ENCODE measurements around the gene ZNF263. TPM values are rescaled to one million over a fixed set of nuclear protein-coding genes. Genes with fewer than 3 reads are reported as not detected.

The ZNF263 gene
- total RNA-seq, 2 experiments from 2014 or later: 34.7 to 36.7 TPM

- Mint-ChIP-seq H3K27me3 (peaks cover 26% of the 10 kb centered on the region), H3K36me3 (peaks cover 4% of the 10 kb centered on the region), H3K9me3 (no peaks in the 10 kb centered on the region), H3K4me3 (no peak overlapping the region), H3K27ac (no peak overlapping the region), H3K4me1 (peaks cover 3% of the 10 kb centered on the region)
- no peak for DNase-seq
- no peak for ATAC-seq (ENCODE audit: low read depth)
- POLR2A ChIA-PET: interaction anchor here (1.1 to 2.2 kb wide), 2 partner anchors 9 to 13 kb away, joined by 3 to 9 read pairs; no protein-coding TSS in a partner anchor
These were observed 6.6 kb upstream of the ZNF263 start for GRCh38 chr16:3276679-3277078.

- H3K27ac Mint-ChIP-seq: no peak overlapping the region
- H3K4me3 Mint-ChIP-seq: peak overlapping the region; percentile 88
- H3K4me1 Mint-ChIP-seq: peaks cover 23% of the 10 kb centered on the region
- H3K9me3 Mint-ChIP-seq: peaks cover 3% of the 10 kb centered on the region
- H3K36me3 Mint-ChIP-seq: peaks cover 25% of the 10 kb centered on the region
- DNase-seq (no peak), ATAC-seq (ENCODE audit: low read depth) (no peak)
- POLR2A ChIA-PET: interaction anchor here (2.1 kb wide), 1 partner anchor 122 kb away, joined by 6 read pairs; no protein-coding TSS in a partner anchor
- H3K27me3 Mint-ChIP-seq: peaks cover 18% of the 10 kb centered on the region
These were observed 2.0 kb upstream of the ZNF263 start for GRCh38 chr16:3281222-3281820.

GRCh38 chr16:3282103-3282729, 1.1 kb upstream of the ZNF263 start:
- POLR2A ChIA-PET: interaction anchor here (0.7 to 3.4 kb wide), 24 partner anchors 9 to 244 kb away, joined by 3 to 42 read pairs (median 5); partner anchors contain the start of genes CLUAP1, NAA60, TIGD7 and ZNF174
- DNase-seq: no peak
- peaks cover 23% of the 10 kb centered on the region for H3K4me1 Mint-ChIP-seq
- H3K9me3 Mint-ChIP-seq: peaks cover 6% of the 10 kb centered on the region
- peaks cover 10% of the 10 kb centered on the region for H3K27me3 Mint-ChIP-seq
- ATAC-seq (ENCODE audit: low read depth): peak; percentile 34
- H3K27ac Mint-ChIP-seq: peak overlapping the region; percentile 89
- H3K4me3 Mint-ChIP-seq: peak overlapping the region; percentile 88
- peaks cover 33% of the 10 kb centered on the region for H3K36me3 Mint-ChIP-seq

- Mint-ChIP-seq H3K27ac (peak overlapping the region; percentile 89), H3K4me3 (peak overlapping the region; percentile 95), H3K36me3 (peaks cover 48% of the 10 kb centered on the region), H3K27me3 (no peaks in the 10 kb centered on the region), H3K9me3 (peaks cover 10% of the 10 kb centered on the region), H3K4me1 (peaks cover 23% of the 10 kb centered on the region)
- no peak for ATAC-seq (ENCODE audit: low read depth)
- POLR2A ChIA-PET: interaction anchor here (0.7 to 3.4 kb wide), 18 partner anchors 9 to 242 kb away, joined by 3 to 42 read pairs (median 5); partner anchors contain the start of genes CLUAP1, NAA60, OR1F1 and TIGD7
- no peak for DNase-seq
These were observed 504 bp downstream of the ZNF263 start for GRCh38 chr16:3283543-3284447.

- H3K9me3 Mint-ChIP-seq: peaks cover 16% of the 10 kb centered on the region
These were observed 1.8 kb downstream of the ZNF263 start for GRCh38 chr16:3285131-3285530.

GRCh38 chr16:3289998-3290673, 6.8 kb downstream of the ZNF263 start:
- Mint-ChIP-seq H3K4me1 (peaks cover 4% of the 10 kb centered on the region), H3K27ac (no peak overlapping the region), H3K9me3 (peaks cover 47% of the 10 kb centered on the region), H3K27me3 (no peaks in the 10 kb centered on the region), H3K36me3 (peaks cover 90% of the 10 kb centered on the region), H3K4me3 (no peak overlapping the region)
- peak; percentile 5 for DNase-seq
- ATAC-seq (ENCODE audit: low read depth): no peak
- POLR2A ChIA-PET: interaction anchor here (1.5 kb wide), 1 partner anchor 27 kb away, joined by 3 read pairs; no protein-coding TSS in a partner anchor

More at GRCh38 chr16:3285131-3285530, 1.8 kb downstream of the ZNF263 start:
- peaks cover 62% of the 10 kb centered on the region for H3K36me3 Mint-ChIP-seq
- H3K4me3 Mint-ChIP-seq: peak overlapping the region; percentile 95
- no peak for ATAC-seq (ENCODE audit: low read depth)
- peaks cover 23% of the 10 kb centered on the region for H3K4me1 Mint-ChIP-seq
- POLR2A ChIA-PET: interaction anchor here (3.4 kb wide), 1 partner anchor 116 kb away, joined by 42 read pairs; the partner anchor contains the start of genes ZNF174 and ZSCAN32
- peak overlapping the region; percentile 9 for H3K27ac Mint-ChIP-seq
- DNase-seq: peak; percentile 24
- no peaks in the 10 kb centered on the region for H3K27me3 Mint-ChIP-seq

- H3K27me3 Mint-ChIP-seq: no peaks in the 10 kb centered on the region
- H3K36me3 Mint-ChIP-seq: peaks cover 81% of the 10 kb centered on the region
- H3K4me1 Mint-ChIP-seq: no peaks in the 10 kb centered on the region
- DNase-seq (no peak), ATAC-seq (ENCODE audit: low read depth) (no peak)
- POLR2A ChIA-PET: interaction anchor here (1.1 kb wide), 1 partner anchor 10 kb away, joined by 3 read pairs; the partner anchor contains the start of gene ZNF263
- no peak overlapping the region for H3K27ac Mint-ChIP-seq
- no peak overlapping the region for H3K4me3 Mint-ChIP-seq
- peaks cover 52% of the 10 kb centered on the region for H3K9me3 Mint-ChIP-seq
These were observed 9.3 kb downstream of the ZNF263 start for GRCh38 chr16:3292604-3293003.

GRCh38 chr16:3295209-3295608, 11.9 kb downstream of the ZNF263 start:
- ATAC-seq (ENCODE audit: low read depth) (no peak), DNase-seq (peak; percentile 22)
- H3K9me3 Mint-ChIP-seq: peaks cover 50% of the 10 kb centered on the region
- POLR2A ChIA-PET: no interaction called here
- H3K27me3 Mint-ChIP-seq: no peaks in the 10 kb centered on the region
- peaks cover 75% of the 10 kb centered on the region for H3K36me3 Mint-ChIP-seq
- no peak overlapping the region for H3K4me3 Mint-ChIP-seq
- H3K4me1 Mint-ChIP-seq: no peaks in the 10 kb centered on the region
- no peak overlapping the region for H3K27ac Mint-ChIP-seq

GRCh38 chr16:3295783-3296182, 12.5 kb downstream of the ZNF263 start:
- no peaks in the 10 kb centered on the region for H3K4me1 Mint-ChIP-seq
- peaks cover 52% of the 10 kb centered on the region for H3K9me3 Mint-ChIP-seq
- DNase-seq (no peak), ATAC-seq (ENCODE audit: low read depth) (no peak)
- H3K27ac Mint-ChIP-seq: no peak overlapping the region
- H3K4me3 Mint-ChIP-seq: no peak overlapping the region
- no peaks in the 10 kb centered on the region for H3K27me3 Mint-ChIP-seq
- H3K36me3 Mint-ChIP-seq: peaks cover 75% of the 10 kb centered on the region
- POLR2A ChIA-PET: interaction anchor here (1.2 kb wide), 1 partner anchor 13 kb away, joined by 3 read pairs; no protein-coding TSS in a partner anchor

GRCh38 chr16:3304370-3304769, 21.1 kb downstream of the ZNF263 start:
- peaks cover 78% of the 10 kb centered on the region for H3K36me3 Mint-ChIP-seq
- H3K4me3 Mint-ChIP-seq: peak overlapping the region; percentile 81
- ATAC-seq (ENCODE audit: low read depth): no peak
- peak overlapping the region; percentile 88 for H3K27ac Mint-ChIP-seq
- no peak for DNase-seq
- H3K9me3 Mint-ChIP-seq: peaks cover 38% of the 10 kb centered on the region
- POLR2A ChIA-PET: interaction anchor here (0.7 to 3.1 kb wide), 7 partner anchors 9 to 153 kb away, joined by 3 to 31 read pairs (median 5); partner anchors contain the start of genes ZNF174, ZNF263 and ZSCAN32
- peaks cover 16% of the 10 kb centered on the region for H3K4me1 Mint-ChIP-seq
- no peaks in the 10 kb centered on the region for H3K27me3 Mint-ChIP-seq

- peak within 1 kb of the TSS; percentile 81 for H3K4me3 Mint-ChIP-seq
- H3K4me1 Mint-ChIP-seq: peaks cover 16% of the 10 kb centered on the region
- peak; percentile 95 for ATAC-seq (ENCODE audit: low read depth)
- POLR2A ChIA-PET: interaction anchor here (0.7 to 3.1 kb wide), 12 partner anchors 8 to 273 kb away, joined by 3 to 31 read pairs (median 4); partner anchors contain the start of genes ZNF174, ZNF263 and ZSCAN32
- H3K9me3 Mint-ChIP-seq: peaks cover 31% of the 10 kb centered on the region
- peak; percentile 90 for DNase-seq
- peak within 1 kb of the TSS; percentile 88 for H3K27ac Mint-ChIP-seq
- H3K27me3 Mint-ChIP-seq: no peaks in the 10 kb centered on the region
- peaks cover 78% of the 10 kb centered on the region for H3K36me3 Mint-ChIP-seq
These were observed 22.1 kb downstream of the ZNF263 start, which contains the start of the genes TIGD7 and ZNF75A for GRCh38 chr16:3305109-3306068. TSS of gene TIGD7 (minus strand) at chr16:3305430. CDS start at chr16:3300614, 4,816 bp downstream. TSS of gene ZNF75A (plus strand) at chr16:3305497. CDS start at chr16:3308429, 2,932 bp downstream.

Data from activated naive CD8-positive, alpha-beta T cell treated with anti-CD3 and anti-CD28 coated beads, Interleukin-2, amount 10 ng/mL, durations not matched to agents 7 days and 5 days (primary cell).